Caco-2 (cell line): Measurements from ENCODE around the gene NUBPL. TPM values are rescaled to one million over a fixed set of nuclear protein-coding genes. Genes with fewer than 3 reads are reported as not detected.

Experiments used
- BruUV-seq: library from RNA; stranded (reverse); fragments of 400-500 nt; replicated peaks from 2 replicates; lab custom pipeline; 2021; lab: Mats Ljungman, UMichigan
- CTCF ChIA-PET: fragments of 300-600 bp; sonication (Branson Sonifier 250); formaldehyde crosslinking; loops from one replicate; lab custom pipeline; 2022; ENCODE audit warnings: antibody characterized with exemption; lab: Charles Lee
- POLR2A ChIA-PET: fragments of 300-600 bp; sonication (Branson Sonifier 250); formaldehyde crosslinking; loops from one replicate; lab custom pipeline; 2022; ENCODE audit warnings: antibody characterized with exemption; lab: Charles Lee
- DNase-seq, 2 experiments: peaks; one replicate each; pipeline versions ENCODE4 v3.0.0 to v3.0.0-alpha.2; 2020 to 2022
- H3K27me3 ChIP-seq: replicated peaks from 2 replicates; pipeline ENCODE4 v1.6.0; 2011; ENCODE audit warnings: low read length; ENCODE audit not compliant: control insufficient read depth, insufficient read depth
- H3K36me3 ChIP-seq: 2 replicates; pipeline ENCODE4 v1.5.1; 2011; ENCODE audit warnings: low read length; ENCODE audit not compliant: control insufficient read depth, insufficient read depth
- H3K4me1 ChIP-seq: fragments of 250-450 bp; sonication (Bioruptor Pico); 2 replicates; pipeline ENCODE4 v1.5.1; 2020; ENCODE audit warnings: mild to moderate bottlenecking
- H3K4me3 ChIP-seq: 2 replicates; pipeline ENCODE4 v1.5.1; 2011; ENCODE audit warnings: low read depth, mild to moderate bottlenecking, control low read depth, low read length
- H3K9me3 ChIP-seq: fragments of 250-450 bp; sonication (Bioruptor Pico); 2 replicates; pipeline ENCODE4 v1.5.1; 2020; ENCODE audit warnings: mild to moderate bottlenecking, moderate library complexity
- H3K27ac Mint-ChIP-seq: one replicate; pipeline ENCODE4 v1.8.0; 2022; ENCODE audit warnings: mixed read lengths; ENCODE audit not compliant: unreplicated experiment
- H3K27me3 Mint-ChIP-seq: one replicate; pipeline ENCODE4 v1.8.0; 2022; ENCODE audit warnings: mixed read lengths; ENCODE audit not compliant: insufficient read depth, unreplicated experiment
- H3K36me3 Mint-ChIP-seq: one replicate; pipeline ENCODE4 v1.8.0; 2022; ENCODE audit warnings: mild to moderate bottlenecking, mixed read lengths; ENCODE audit not compliant: insufficient read depth, unreplicated experiment
- H3K4me1 Mint-ChIP-seq: one replicate; pipeline ENCODE4 v1.8.0; 2022; ENCODE audit warnings: low read depth, mixed read lengths; ENCODE audit not compliant: unreplicated experiment
- H3K4me3 Mint-ChIP-seq: one replicate; pipeline ENCODE4 v1.8.0; 2022; ENCODE audit warnings: mild to moderate bottlenecking, moderate library complexity, mixed read lengths; ENCODE audit not compliant: unreplicated experiment
- H3K9me3 Mint-ChIP-seq: one replicate; pipeline ENCODE4 v1.8.0; 2022; ENCODE audit warnings: mixed read lengths; ENCODE audit not compliant: unreplicated experiment
- CTCF ChIP-seq, 2 experiments: fragments of 200-600 bp in 1 of 2; IDR thresholded peaks; 1 replicate in 1 of 2; 2 replicates in 1 of 2; pipeline versions ENCODE4 v1.5.1 to v1.8.0; 2011 to 2022; ENCODE audit warnings: antibody characterized with exemption in 1 of 2, control low read depth in 1 of 2, inconsistent platforms in 1 of 2, low read depth in 1 of 2, low read length in 1 of 2, mild to moderate bottlenecking in 1 of 2, moderate library complexity in 1 of 2; ENCODE audit not compliant: insufficient read depth in 1 of 2, severe bottlenecking in 1 of 2, unreplicated experiment in 1 of 2
- intact Hi-C: fragments of 100-400 bp; cut with micrococcal nuclease; formaldehyde crosslinking; loops from one replicate; pipeline ENCODE4 v1.10.0; 2022; ENCODE audit not compliant: unreplicated experiment
- total RNA-seq: library from RNA; stranded (reverse); gene quantifications from 2 replicates; pipeline ENCODE4 v1.2.3, GENCODE V29; 2022

NUBPL gene
- total RNA-seq, 1 experiment from 2014 or later: 13.9 TPM

GRCh38 chr14:31678421-31679249 lies 117.4 kb downstream of the NUBPL start:
- H3K4me1 ChIP-seq: no peaks in the 10 kb centered on the region
- H3K36me3 Mint-ChIP-seq: no peaks in the 10 kb centered on the region
- POLR2A ChIA-PET: no interaction called here
- no peaks in the 10 kb centered on the region for H3K27me3 ChIP-seq
- no peaks in the 10 kb centered on the region; the same call in 1 of the 2 replicates for H3K36me3 ChIP-seq
- DNase-seq: no peak
- no peaks in the 10 kb centered on the region for H3K9me3 Mint-ChIP-seq
- CTCF ChIA-PET: no interaction called here
- TF ChIP-seq CTCF (IDR thresholded peaks at IDR 0.05; ENCODE audit: insufficient read depth in 1 of 2, low read depth in 1 of 2, low read length in 1 of 2, severe bottlenecking in 1 of 2, unreplicated experiment in 1 of 2): no peak
- no peaks in the 10 kb centered on the region for H3K4me1 Mint-ChIP-seq
- no peaks in the 10 kb centered on the region for H3K27me3 Mint-ChIP-seq
- H3K9me3 ChIP-seq: no peaks in the 10 kb centered on the region
- H3K4me3 Mint-ChIP-seq: no peak overlapping the region
- intact Hi-C loops: no loop called here
- H3K4me3 ChIP-seq: no peak overlapping the region
- BruUV-seq: no TSS peak
- no peak overlapping the region for H3K27ac Mint-ChIP-seq

- H3K27me3 Mint-ChIP-seq: no peaks in the 10 kb centered on the region
- H3K36me3 Mint-ChIP-seq: no peaks in the 10 kb centered on the region
- no peak overlapping the region for H3K4me3 Mint-ChIP-seq
Observed at GRCh38 chr14:31682768-31683167, 121.6 kb downstream of the NUBPL start.

GRCh38 chr14:31687726-31688125 lies 126.5 kb downstream of the NUBPL start:
- Mint-ChIP-seq H3K27ac (no peak overlapping the region), H3K4me3 (no peak overlapping the region), H3K9me3 (no peaks in the 10 kb centered on the region), H3K4me1 (peaks cover 6% of the 10 kb centered on the region), H3K36me3 (no peaks in the 10 kb centered on the region), H3K27me3 (no peaks in the 10 kb centered on the region)
- BruUV-seq: no TSS peak
- no peak for DNase-seq
- intact Hi-C loops: no loop called here
- Histone ChIP-seq H3K36me3 (no peaks in the 10 kb centered on the region), H3K4me3 (no peak overlapping the region), H3K4me1 (0 out of 2 replicates have a peak, but pooled peaks cover 3% of the 10 kb centered on the region), H3K9me3 (no peaks in the 10 kb centered on the region), H3K27me3 (no peaks in the 10 kb centered on the region)
- no peak for TF ChIP-seq CTCF (IDR thresholded peaks at IDR 0.05; ENCODE audit: insufficient read depth in 1 of 2, low read depth in 1 of 2, low read length in 1 of 2, severe bottlenecking in 1 of 2, unreplicated experiment in 1 of 2)
- ChIA-PET POLR2A (no interaction called here), CTCF (no interaction called here)

More at GRCh38 chr14:31682768-31683167, 121.6 kb downstream of the NUBPL start:
- no peaks in the 10 kb centered on the region for H3K4me1 Mint-ChIP-seq
- no TSS peak for BruUV-seq
- Histone ChIP-seq H3K4me3 (no peak overlapping the region), H3K27me3 (no peaks in the 10 kb centered on the region), H3K9me3 (no peaks in the 10 kb centered on the region), H3K36me3 (no peaks in the 10 kb centered on the region; the same call in 1 of the 2 replicates), H3K4me1 (no peaks in the 10 kb centered on the region)
- ChIA-PET POLR2A (no interaction called here), CTCF (no interaction called here)
- intact Hi-C loops: no loop called here
- no peak for TF ChIP-seq CTCF (IDR thresholded peaks at IDR 0.05; ENCODE audit: insufficient read depth in 1 of 2, low read depth in 1 of 2, low read length in 1 of 2, severe bottlenecking in 1 of 2, unreplicated experiment in 1 of 2)
- no peaks in the 10 kb centered on the region for H3K9me3 Mint-ChIP-seq
- no peak overlapping the region for H3K27ac Mint-ChIP-seq
- DNase-seq: no peak
